ENCODE measurements around the gene ATG16L1.

Gene ATG16L1

GRCh38 chr2:233289648-233290047 lies 38.2 kb downstream of the ATG16L1 start:
- peak in 22 of 58 donors; percentile 4 to 73 (median 30) for DNase-seq

GRCh38 chr2:233290051-233290845 lies 38.8 kb downstream of the ATG16L1 start:
- DNase-seq, result no peak

GRCh38 chr2:233295891-233296290 lies 44.4 kb downstream of the ATG16L1 start:
- no peak for DNase-seq

DNA sequence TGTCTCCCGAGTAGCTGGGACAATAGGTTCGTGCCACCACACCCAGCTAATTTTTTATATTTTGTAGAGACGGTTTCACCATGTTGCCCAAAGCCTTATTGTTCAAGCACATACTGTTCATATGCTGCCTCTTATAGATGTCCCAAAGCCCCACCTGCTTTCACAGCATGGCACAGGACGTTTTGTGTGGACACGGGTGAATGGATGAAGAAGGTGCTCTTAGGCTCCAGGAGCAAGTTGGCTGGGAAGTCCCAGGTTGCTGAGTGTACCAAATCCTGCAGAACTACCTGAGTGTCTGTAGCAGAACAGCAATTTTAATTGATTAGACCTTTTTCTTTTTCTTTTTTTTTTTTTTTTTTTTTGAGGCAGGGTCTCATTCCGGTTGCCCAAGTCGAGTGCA lies 45.6 kb downstream of the ATG16L1 start:
- no peak for DNase-seq

DNA sequence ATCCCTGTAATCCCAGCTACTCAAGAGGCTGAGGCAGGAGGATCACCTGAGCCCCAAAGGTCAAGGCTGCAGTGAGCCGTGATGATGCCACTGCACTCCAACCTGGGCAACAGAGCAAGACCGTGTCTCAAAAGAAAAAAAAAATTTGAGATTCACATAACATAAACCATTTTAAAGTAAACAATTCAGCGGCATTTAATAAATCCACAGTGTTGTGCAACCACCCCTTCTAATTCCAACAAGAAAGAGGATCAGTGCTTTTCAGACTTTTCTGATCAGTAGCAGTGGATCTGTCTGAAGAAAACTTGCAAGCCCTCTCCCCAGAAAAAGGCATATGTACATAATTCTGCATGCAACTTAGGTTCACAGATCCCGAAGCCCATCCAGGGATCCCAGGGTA lies 48.9 kb downstream of the ATG16L1 start:
- DNase-seq, result no peak

DNA sequence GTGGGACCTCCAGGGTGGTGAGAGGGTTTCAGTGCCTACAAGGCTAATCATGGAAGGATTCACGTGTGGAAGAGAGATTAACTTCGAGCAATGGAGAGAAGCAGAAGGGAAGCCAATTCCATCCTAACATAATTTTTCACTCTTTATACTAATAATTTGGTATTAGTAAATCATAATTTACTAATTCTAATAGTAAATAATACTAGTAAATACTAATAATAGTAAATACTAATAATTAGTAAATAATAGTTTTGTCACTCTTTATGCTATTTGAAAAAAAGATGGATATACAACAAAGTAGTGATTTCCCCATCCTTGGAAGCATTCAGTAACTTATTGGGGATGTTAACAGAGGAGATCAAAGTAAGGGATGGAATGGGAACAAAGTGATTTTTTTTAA lies 49.8 kb downstream of the ATG16L1 start:
- DNase-seq, result no peak

- DNase-seq, result no peak
These were observed 50.3 kb downstream of the ATG16L1 start for GRCh38 chr2:233301811-233302210.

GRCh38 chr2:233303252-233303651 lies 51.8 kb downstream of the ATG16L1 start:
- no peak for DNase-seq

DNA sequence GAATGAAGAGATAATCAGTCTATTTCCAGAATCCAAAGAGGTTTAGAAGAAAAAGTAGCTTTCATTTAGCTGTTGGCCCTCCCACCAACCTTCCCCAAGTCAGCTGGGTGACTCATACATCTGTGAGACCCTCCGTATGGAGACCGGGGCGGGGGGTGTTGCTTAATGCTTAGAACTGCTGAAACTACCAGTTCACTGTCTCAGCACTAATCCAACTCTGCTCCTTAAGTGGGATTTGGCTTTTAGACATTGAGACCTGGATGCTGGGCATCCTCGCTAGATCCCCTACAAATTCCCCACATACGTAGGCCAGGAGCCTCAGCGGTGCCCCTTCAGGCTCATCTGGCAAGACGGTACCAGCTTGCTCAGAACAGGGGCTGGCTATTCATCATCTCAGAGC lies 56.1 kb downstream of the ATG16L1 start, which contains the start of gene SAG:
SAG (plus strand) TSS at position 252 of the 400 bp plus-strand sequence. CDS start 1,374 bp downstream, outside the sequence.
- DNase-seq, result no peak

DNA sequence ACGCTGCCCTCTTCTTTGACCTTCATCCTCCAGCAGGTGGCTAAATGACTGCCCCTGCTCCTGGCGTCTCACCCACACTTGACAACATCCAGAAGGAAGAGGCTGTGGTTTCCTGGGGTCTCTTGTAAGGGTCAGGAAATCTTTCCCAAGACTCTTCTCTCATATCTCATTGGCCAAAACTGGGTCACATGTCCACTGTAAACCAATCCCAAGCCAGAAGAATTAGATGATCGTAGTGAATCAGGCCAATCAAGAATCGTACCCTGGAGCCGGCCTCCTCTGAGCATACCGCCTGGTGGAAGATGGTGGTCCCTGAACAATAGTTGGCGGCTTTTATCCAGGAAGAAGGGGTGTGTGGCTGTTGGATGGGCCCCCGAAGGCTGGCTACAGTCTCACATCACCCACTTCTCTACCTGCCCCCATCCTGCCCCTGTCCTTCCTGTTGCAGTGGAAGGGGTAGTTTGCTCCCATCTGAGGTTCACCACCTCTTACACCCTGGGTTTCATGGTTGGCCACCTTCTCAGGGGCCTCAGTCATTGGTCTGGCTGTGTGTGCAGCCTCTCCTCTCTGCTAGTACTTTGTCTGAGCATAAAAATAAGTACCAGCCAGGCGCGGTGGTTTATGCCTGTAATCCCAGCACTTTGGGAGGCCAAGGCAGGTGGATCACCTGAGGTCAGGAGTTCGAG lies 59.9 kb downstream of the ATG16L1 start:
- DNase-seq, result no peak

GRCh38 chr2:233312874-233313273 lies 61.4 kb downstream of the ATG16L1 start:
- no peak for DNase-seq

GRCh38 chr2:233314180-233314925 lies 62.9 kb downstream of the ATG16L1 start:
- no peak for DNase-seq

- no peak for DNase-seq
These were observed 65.9 kb downstream of the ATG16L1 start for GRCh38 chr2:233317196-233317943.

GRCh38 chr2:233319256-233319655 lies 67.8 kb downstream of the ATG16L1 start:
- DNase-seq, result peak in 2 of 58 donors; percentile 10 to 12

- DNase-seq, result no peak
These were observed 69.0 kb downstream of the ATG16L1 start for GRCh38 chr2:233320470-233320869.

DNA sequence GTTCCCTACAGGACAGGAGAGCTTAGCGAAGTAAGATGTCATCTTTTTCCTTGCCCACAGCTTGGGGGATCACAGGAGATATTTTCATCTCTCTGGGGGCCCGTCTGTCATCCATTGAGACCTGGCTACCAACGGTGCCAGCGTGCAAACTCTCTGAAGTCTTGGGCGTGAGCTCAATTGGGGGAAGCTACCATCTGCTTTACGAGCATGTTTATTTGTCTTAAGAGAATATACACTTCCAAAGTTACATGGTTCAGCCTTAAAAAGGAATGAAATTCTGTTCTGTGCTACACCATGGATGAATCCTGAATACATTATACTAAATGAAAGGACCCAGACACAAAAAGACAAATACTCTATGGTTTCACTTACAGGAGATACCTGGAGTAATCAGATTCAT lies 69.7 kb downstream of the ATG16L1 start:
- DNase-seq, result no peak

DNA sequence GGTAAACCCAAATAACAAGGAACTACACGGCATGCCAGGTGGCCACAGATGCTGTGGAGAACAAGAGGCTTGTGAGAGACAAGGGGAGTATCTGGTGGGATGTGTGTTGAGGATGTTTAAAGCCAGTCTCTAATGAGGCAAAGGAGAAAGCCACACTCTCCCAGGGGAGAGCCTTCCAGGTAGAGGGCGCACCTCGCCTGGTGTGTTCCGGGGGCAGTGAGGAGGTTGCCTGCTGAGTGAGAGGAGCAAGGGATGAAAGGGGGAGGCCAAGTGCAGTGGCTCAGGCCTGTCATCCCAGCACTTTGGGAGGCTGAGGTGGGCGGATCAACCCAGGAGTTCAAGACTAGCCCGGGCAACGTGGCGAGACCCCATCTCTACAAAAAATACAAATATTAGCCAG lies 72.4 kb downstream of the ATG16L1 start:
- no peak for DNase-seq

- DNase-seq, result no peak
These were observed 73.8 kb downstream of the ATG16L1 start for GRCh38 chr2:233325256-233325655.

GRCh38 chr2:233325814-233326213 lies 74.3 kb downstream of the ATG16L1 start:
- no peak for DNase-seq

DNA sequence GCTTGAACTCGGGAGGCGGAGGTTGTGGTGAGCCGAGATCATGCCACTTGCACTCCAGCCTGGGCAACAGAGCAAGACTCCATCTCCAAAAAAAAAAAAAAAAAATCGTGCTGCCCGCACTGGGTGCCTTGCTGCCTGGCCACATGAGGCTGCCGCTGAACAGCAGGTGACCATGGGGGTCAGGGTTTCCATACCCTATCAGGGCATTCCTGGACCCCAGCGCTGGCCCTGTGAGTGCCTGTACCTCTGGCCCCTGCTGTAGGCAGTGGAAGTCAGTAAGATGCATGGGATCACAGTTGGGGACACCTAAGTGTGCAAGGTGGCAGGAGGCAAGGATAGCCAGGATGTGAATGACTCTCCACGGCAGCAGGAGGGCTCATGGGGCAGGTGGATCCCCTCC lies 75.0 kb downstream of the ATG16L1 start:
- DNase-seq, result no peak

- DNase-seq, result no peak
These were observed 77.4 kb downstream of the ATG16L1 start for GRCh38 chr2:233328922-233329321.
